ENCODE data around the gene CNN1.

CNN1 gene

GRCh38 chr19:11530432-11530831 lies 8.2 kb upstream of the CNN1 start:
- Histone ChIP-seq H3K27me3 (ENCODE audit: control insufficient read depth in 1 of 2, insufficient read depth in 2 of 2, low read length in 2 of 2) (no peaks in the 10 kb centered on the region), H3K27ac (ENCODE audit: low read depth, low read length) (no peak overlapping the region), H3K36me3 (ENCODE audit: control insufficient read depth in 1 of 2, insufficient read depth in 2 of 2, low read length in 2 of 2) (no peaks in the 10 kb centered on the region), H3K4me3 (ENCODE audit: low read depth in 1 of 2, low read length in 2 of 2) (no peak overlapping the region), H3K9me3 (ENCODE audit: control insufficient read depth in 1 of 2, low read length in 2 of 2) (no peaks in the 10 kb centered on the region), H3K9ac (ENCODE audit: low read depth in 1 of 2, low read length in 2 of 2) (no peak overlapping the region), H3K4me1 (ENCODE audit: control insufficient read depth in 1 of 2, insufficient read depth in 2 of 2, low read length in 2 of 2) (peaks cover 7 to 10% of the 10 kb centered on the region in 2 donors)

GRCh38 chr19:11534538-11534937 lies 4.1 kb upstream of the CNN1 start:
- Histone ChIP-seq H3K36me3 (ENCODE audit: control insufficient read depth in 1 of 2, insufficient read depth in 2 of 2, low read length in 2 of 2) (no peaks in the 10 kb centered on the region), H3K9me3 (ENCODE audit: control insufficient read depth in 1 of 2, low read length in 2 of 2) (no peaks in the 10 kb centered on the region), H3K4me3 (ENCODE audit: low read depth in 1 of 2, low read length in 2 of 2) (no peak overlapping the region), H3K27ac (ENCODE audit: low read depth, low read length) (no peak overlapping the region), H3K4me1 (ENCODE audit: control insufficient read depth in 1 of 2, insufficient read depth in 2 of 2, low read length in 2 of 2) (peaks cover 0 to 9% of the 10 kb centered on the region in 2 donors), H3K27me3 (ENCODE audit: control insufficient read depth in 1 of 2, insufficient read depth in 2 of 2, low read length in 2 of 2) (peaks cover 5 to 12% of the 10 kb centered on the region in 2 donors), H3K9ac (ENCODE audit: low read depth in 1 of 2, low read length in 2 of 2) (no peak overlapping the region)

- H3K27ac ChIP-seq (ENCODE audit: low read depth, low read length), result no peak overlapping the region
Observed at GRCh38 chr19:11534948-11535347, 3.7 kb upstream of the CNN1 start.

GRCh38 chr19:11535792-11536595 lies 2.7 kb upstream of the CNN1 start:
- H3K4me3 ChIP-seq (ENCODE audit: low read depth in 1 of 2, low read length in 2 of 2), result peak overlapping the region; percentile 58 to 59
- H3K36me3 ChIP-seq (ENCODE audit: control insufficient read depth in 1 of 2, insufficient read depth in 2 of 2, low read length in 2 of 2), result no peaks in the 10 kb centered on the region
- peaks cover 5 to 21% of the 10 kb centered on the region in 2 donors for H3K27me3 ChIP-seq (ENCODE audit: control insufficient read depth in 1 of 2, insufficient read depth in 2 of 2, low read length in 2 of 2)
- no peaks in the 10 kb centered on the region for H3K9me3 ChIP-seq (ENCODE audit: control insufficient read depth in 1 of 2, low read length in 2 of 2)
- H3K4me1 ChIP-seq (ENCODE audit: control insufficient read depth in 1 of 2, insufficient read depth in 2 of 2, low read length in 2 of 2), result peaks cover 0 to 9% of the 10 kb centered on the region in 2 donors
- peak overlapping the region; percentile 28 to 73 for H3K9ac ChIP-seq (ENCODE audit: low read depth in 1 of 2, low read length in 2 of 2)
- H3K27ac ChIP-seq (ENCODE audit: low read depth, low read length), result peak overlapping the region; percentile 66

More at GRCh38 chr19:11534948-11535347, 3.7 kb upstream of the CNN1 start:
- peaks cover 0 to 9% of the 10 kb centered on the region in 2 donors for H3K4me1 ChIP-seq (ENCODE audit: control insufficient read depth in 1 of 2, insufficient read depth in 2 of 2, low read length in 2 of 2)
- no peaks in the 10 kb centered on the region for H3K9me3 ChIP-seq (ENCODE audit: control insufficient read depth in 1 of 2, low read length in 2 of 2)
- no peak overlapping the region for H3K4me3 ChIP-seq (ENCODE audit: low read depth in 1 of 2, low read length in 2 of 2)
- H3K9ac ChIP-seq (ENCODE audit: low read depth in 1 of 2, low read length in 2 of 2), result no peak overlapping the region
- H3K36me3 ChIP-seq (ENCODE audit: control insufficient read depth in 1 of 2, insufficient read depth in 2 of 2, low read length in 2 of 2), result no peaks in the 10 kb centered on the region
- peaks cover 5 to 13% of the 10 kb centered on the region in 2 donors for H3K27me3 ChIP-seq (ENCODE audit: control insufficient read depth in 1 of 2, insufficient read depth in 2 of 2, low read length in 2 of 2)

GRCh38 chr19:11539495-11540365 lies 1.1 kb downstream of the CNN1 start:
- H3K27ac ChIP-seq (ENCODE audit: low read depth, low read length), result peak overlapping the region; percentile 70
- peaks cover 0 to 9% of the 10 kb centered on the region in 2 donors for H3K4me1 ChIP-seq (ENCODE audit: control insufficient read depth in 1 of 2, insufficient read depth in 2 of 2, low read length in 2 of 2)
- no peaks in the 10 kb centered on the region for H3K36me3 ChIP-seq (ENCODE audit: control insufficient read depth in 1 of 2, insufficient read depth in 2 of 2, low read length in 2 of 2)
- peak overlapping the region; percentile 38 to 68 for H3K9ac ChIP-seq (ENCODE audit: low read depth in 1 of 2, low read length in 2 of 2)
- H3K27me3 ChIP-seq (ENCODE audit: control insufficient read depth in 1 of 2, insufficient read depth in 2 of 2, low read length in 2 of 2), result peaks cover 5 to 21% of the 10 kb centered on the region in 2 donors
- H3K4me3 ChIP-seq (ENCODE audit: low read depth in 1 of 2, low read length in 2 of 2), result peak overlapping the region; percentile 21 to 47
- no peaks in the 10 kb centered on the region for H3K9me3 ChIP-seq (ENCODE audit: control insufficient read depth in 1 of 2, low read length in 2 of 2)

GRCh38 chr19:11540645-11541044 lies 2.0 kb downstream of the CNN1 start:
- Histone ChIP-seq H3K9ac (ENCODE audit: low read depth in 1 of 2, low read length in 2 of 2) (peak overlapping the region in 1 of 2 donors; percentile 10), H3K27ac (ENCODE audit: low read depth, low read length) (no peak overlapping the region), H3K4me3 (ENCODE audit: low read depth in 1 of 2, low read length in 2 of 2) (no peak overlapping the region), H3K36me3 (ENCODE audit: control insufficient read depth in 1 of 2, insufficient read depth in 2 of 2, low read length in 2 of 2) (no peaks in the 10 kb centered on the region), H3K9me3 (ENCODE audit: control insufficient read depth in 1 of 2, low read length in 2 of 2) (no peaks in the 10 kb centered on the region), H3K4me1 (ENCODE audit: control insufficient read depth in 1 of 2, insufficient read depth in 2 of 2, low read length in 2 of 2) (peaks cover 0 to 5% of the 10 kb centered on the region in 2 donors), H3K27me3 (ENCODE audit: control insufficient read depth in 1 of 2, insufficient read depth in 2 of 2, low read length in 2 of 2) (peaks cover 5 to 21% of the 10 kb centered on the region in 2 donors)

GRCh38 chr19:11541238-11541637 lies 2.6 kb downstream of the CNN1 start:
- Histone ChIP-seq H3K9ac (ENCODE audit: low read depth in 1 of 2, low read length in 2 of 2) (no peak overlapping the region), H3K4me3 (ENCODE audit: low read depth in 1 of 2, low read length in 2 of 2) (no peak overlapping the region), H3K9me3 (ENCODE audit: control insufficient read depth in 1 of 2, low read length in 2 of 2) (no peaks in the 10 kb centered on the region), H3K36me3 (ENCODE audit: control insufficient read depth in 1 of 2, insufficient read depth in 2 of 2, low read length in 2 of 2) (no peaks in the 10 kb centered on the region), H3K27ac (ENCODE audit: low read depth, low read length) (no peak overlapping the region), H3K27me3 (ENCODE audit: control insufficient read depth in 1 of 2, insufficient read depth in 2 of 2, low read length in 2 of 2) (peaks cover 5 to 21% of the 10 kb centered on the region in 2 donors), H3K4me1 (ENCODE audit: control insufficient read depth in 1 of 2, insufficient read depth in 2 of 2, low read length in 2 of 2) (peaks cover 0 to 1% of the 10 kb centered on the region in 2 donors)

- H3K4me3 ChIP-seq (ENCODE audit: low read depth in 1 of 2, low read length in 2 of 2), result no peak overlapping the region
- no peaks in the 10 kb centered on the region for H3K27me3 ChIP-seq (ENCODE audit: control insufficient read depth in 1 of 2, insufficient read depth in 2 of 2, low read length in 2 of 2)
- H3K9me3 ChIP-seq (ENCODE audit: control insufficient read depth in 1 of 2, low read length in 2 of 2), result no peaks in the 10 kb centered on the region
- H3K4me1 ChIP-seq (ENCODE audit: control insufficient read depth in 1 of 2, insufficient read depth in 2 of 2, low read length in 2 of 2), result no peaks in the 10 kb centered on the region
- H3K9ac ChIP-seq (ENCODE audit: low read depth in 1 of 2, low read length in 2 of 2), result no peak overlapping the region
- H3K36me3 ChIP-seq (ENCODE audit: control insufficient read depth in 1 of 2, insufficient read depth in 2 of 2, low read length in 2 of 2), result peaks cover 0 to 11% of the 10 kb centered on the region in 2 donors
- no peak overlapping the region for H3K27ac ChIP-seq (ENCODE audit: low read depth, low read length)
Observed at GRCh38 chr19:11547929-11548700, 9.5 kb downstream of the CNN1 start.

GRCh38 chr19:11549386-11549953 lies 10.8 kb downstream of the CNN1 start:
- Histone ChIP-seq H3K4me3 (ENCODE audit: low read depth in 1 of 2, low read length in 2 of 2) (no peak overlapping the region), H3K36me3 (ENCODE audit: control insufficient read depth in 1 of 2, insufficient read depth in 2 of 2, low read length in 2 of 2) (peaks cover 9 to 24% of the 10 kb centered on the region in 2 donors), H3K27ac (ENCODE audit: low read depth, low read length) (no peak overlapping the region), H3K27me3 (ENCODE audit: control insufficient read depth in 1 of 2, insufficient read depth in 2 of 2, low read length in 2 of 2) (no peaks in the 10 kb centered on the region), H3K4me1 (ENCODE audit: control insufficient read depth in 1 of 2, insufficient read depth in 2 of 2, low read length in 2 of 2) (peaks cover 0 to 3% of the 10 kb centered on the region in 2 donors), H3K9me3 (ENCODE audit: control insufficient read depth in 1 of 2, low read length in 2 of 2) (no peaks in the 10 kb centered on the region), H3K9ac (ENCODE audit: low read depth in 1 of 2, low read length in 2 of 2) (no peak overlapping the region)

Data from duodenal mucosa (tissue), 2 donors.